Neural cell (in vitro differentiated cells): ENCODE measurements around the gene MANEAL. TPM values are rescaled to one million over a fixed set of nuclear protein-coding genes. Genes with fewer than 3 reads are reported as not detected.

ENCODE experiments used
- polyA plus RNA-seq: library from polyadenylated mRNA; depleted of rRNA; stranded (reverse); fragments of >200 nt; gene quantifications from 2 replicates; pipeline ENCODE4 v1.2.3, GENCODE V29; 2014

Gene MANEAL
- polyA plus RNA-seq, 1 donor from 2014 or later: 37.0 TPM

Other genes starting within 250 kb of the MANEAL start
- 9.5 and 15.7 TPM in 2 replicates for gene SNIP1, start 239.6 kb upstream of the MANEAL start, polyA plus RNA-seq
- 33.5 and 35.0 TPM in 2 replicates for gene DNALI1, start 236.9 kb upstream of the MANEAL start, polyA plus RNA-seq
- 31.6 and 31.7 TPM in 2 replicates for gene GNL2, start 197.9 kb upstream of the MANEAL start, polyA plus RNA-seq
- gene RSPO1, start 159.0 kb upstream of the MANEAL start, polyA plus RNA-seq: 0.14 TPM in 1 of 2 replicates, not detected in the other
- 0.72 and 1.0 TPM in 2 replicates for gene CDCA8, start 101.3 kb upstream of the MANEAL start, polyA plus RNA-seq
- gene EPHA10, start 28.7 kb upstream of the MANEAL start, polyA plus RNA-seq: 34.7 and 39.4 TPM in 2 replicates
- gene C1orf122, start 13.9 kb downstream of the MANEAL start, polyA plus RNA-seq: 133 and 143 TPM in 2 replicates
- gene YRDC, start 14.4 kb downstream of the MANEAL start, polyA plus RNA-seq: 27.6 and 34.1 TPM in 2 replicates
- gene MTF1, start 65.7 kb downstream of the MANEAL start, polyA plus RNA-seq: 3.7 and 3.8 TPM in 2 replicates
- gene INPP5B, start 153.2 kb downstream of the MANEAL start, polyA plus RNA-seq: 13.4 and 13.8 TPM in 2 replicates
- gene SF3A3, start 196.2 kb downstream of the MANEAL start, polyA plus RNA-seq: 104 and 123 TPM in 2 replicates
- 3.3 and 3.5 TPM in 2 replicates for gene FHL3, start 211.7 kb downstream of the MANEAL start, polyA plus RNA-seq
- 86.4 and 144 TPM in 2 replicates for gene UTP11, start 218.9 kb downstream of the MANEAL start, polyA plus RNA-seq